Central memory CD4-positive, alpha-beta T cell (primary cell): ENCODE results near the gene P2RX6.

Experiments
- DNase-seq: peaks from one replicate; pipeline ENCODE4 v3.0.0; 2022

P2RX6 gene

DNA sequence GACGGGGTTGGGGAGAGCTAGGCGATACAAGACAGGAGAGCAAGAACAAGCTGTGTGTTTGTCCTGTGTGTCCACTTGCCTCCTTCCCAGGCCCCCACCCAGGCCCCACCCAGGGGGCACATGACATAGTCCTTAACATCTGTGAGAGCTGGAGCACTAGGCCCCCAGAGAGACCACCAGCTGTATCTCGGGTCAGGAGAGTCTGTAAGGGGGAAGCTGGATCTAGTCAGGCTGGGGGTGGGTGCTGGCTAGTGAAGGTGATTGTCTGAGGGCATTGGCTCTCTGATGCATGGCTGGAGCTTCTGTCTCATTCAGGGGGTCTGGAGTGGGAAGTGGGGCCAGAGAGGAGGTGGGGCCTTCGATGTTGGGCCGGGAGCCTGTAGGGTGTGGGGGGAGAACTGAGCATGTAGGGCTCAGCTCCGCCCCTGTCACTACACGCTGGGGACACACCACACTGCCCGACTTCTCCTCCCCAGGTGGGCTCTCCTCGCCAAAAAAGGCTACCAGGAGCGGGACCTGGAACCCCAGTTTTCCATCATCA lies 571 bp downstream of the P2RX6 start:
- DNase-seq: no peak

DNA sequence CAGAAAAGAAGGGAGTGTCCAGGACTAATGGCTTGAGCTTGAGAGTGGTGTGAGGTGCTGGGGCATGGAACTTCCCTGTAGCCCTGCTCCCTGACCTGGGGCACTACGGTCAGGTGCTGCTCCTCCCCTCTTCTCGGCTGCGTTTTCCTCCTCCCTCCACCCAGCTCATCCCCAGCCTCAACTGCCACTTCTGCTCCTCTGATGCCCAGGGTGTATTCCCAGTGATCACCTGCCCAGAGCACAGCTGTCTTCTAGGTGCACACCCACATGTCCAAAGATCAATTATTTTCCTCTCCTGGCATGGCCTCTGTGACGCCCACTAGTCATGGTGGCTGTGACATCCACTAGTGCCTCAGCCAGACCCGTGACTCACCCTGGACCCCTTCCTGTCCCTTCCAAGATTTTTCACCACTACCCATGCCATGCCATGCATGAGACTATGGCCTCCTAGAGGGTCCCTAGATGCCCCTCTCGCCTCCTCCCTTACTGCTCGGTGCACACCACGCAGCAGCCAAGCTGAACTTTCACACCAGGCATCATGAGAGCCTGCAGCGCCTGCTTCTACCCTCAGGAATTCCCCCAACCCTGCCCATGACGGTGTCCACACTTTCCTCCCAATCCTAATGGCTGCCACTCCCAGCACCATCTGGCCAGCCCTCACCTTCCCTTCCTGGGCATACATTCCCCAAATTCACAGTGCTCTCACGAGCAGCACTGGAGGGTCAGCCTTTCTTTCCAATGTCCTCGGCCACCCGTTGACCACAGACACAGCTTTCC lies 1.9 kb downstream of the P2RX6 start:
- no peak for DNase-seq

DNA sequence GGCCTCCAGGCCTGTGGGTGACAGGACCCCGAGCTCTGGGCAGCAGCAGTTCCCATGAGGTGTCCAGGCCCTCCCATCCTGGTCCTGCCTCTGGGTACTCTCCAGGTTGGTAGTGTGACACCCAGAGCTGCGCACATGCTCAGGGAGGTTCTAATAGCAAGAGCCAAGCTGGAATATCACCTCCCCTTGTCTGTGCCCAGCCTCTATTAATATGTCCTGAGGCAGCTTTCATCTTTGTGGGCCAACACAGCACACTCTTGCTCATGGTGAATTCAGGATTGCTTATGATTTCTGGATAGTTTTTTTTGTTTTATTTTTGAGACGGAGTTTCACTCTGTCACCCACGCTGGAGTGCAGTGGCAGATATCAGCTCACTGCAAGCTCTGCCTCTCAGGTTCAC lies 3.3 kb downstream of the P2RX6 start:
- DNase-seq: no peak

DNA sequence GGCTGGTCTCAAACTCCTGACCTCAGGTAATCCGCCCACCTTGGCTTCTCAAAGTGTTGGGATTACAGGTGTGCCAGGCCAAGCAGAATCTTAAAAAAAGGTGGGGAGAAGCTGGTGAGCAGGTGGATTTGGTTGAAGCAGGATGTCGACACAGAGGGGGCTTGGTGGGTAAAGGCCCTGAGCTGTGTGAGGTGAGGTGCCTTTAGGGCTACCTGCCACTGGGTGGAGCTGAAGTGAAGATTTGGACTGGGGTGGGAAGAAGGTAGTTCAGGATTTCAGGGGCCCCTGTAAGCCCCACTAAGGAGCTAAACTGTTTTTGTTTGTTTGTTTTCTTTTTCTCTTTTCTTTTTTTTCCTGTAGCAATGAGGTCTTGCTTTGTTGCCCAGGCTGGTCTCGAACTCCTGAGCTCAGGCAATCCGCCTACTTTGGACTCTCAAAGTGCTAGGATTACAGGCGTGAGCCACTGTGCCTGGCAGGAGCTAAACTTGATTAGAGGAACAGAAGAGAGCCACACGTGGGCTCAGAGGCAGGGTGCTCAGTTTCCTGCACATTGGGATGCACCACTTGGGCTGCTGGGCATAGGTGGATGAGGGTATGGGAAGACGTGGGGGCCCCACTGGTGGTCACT lies 6.0 kb downstream of the P2RX6 start:
- DNase-seq: no peak

DNA sequence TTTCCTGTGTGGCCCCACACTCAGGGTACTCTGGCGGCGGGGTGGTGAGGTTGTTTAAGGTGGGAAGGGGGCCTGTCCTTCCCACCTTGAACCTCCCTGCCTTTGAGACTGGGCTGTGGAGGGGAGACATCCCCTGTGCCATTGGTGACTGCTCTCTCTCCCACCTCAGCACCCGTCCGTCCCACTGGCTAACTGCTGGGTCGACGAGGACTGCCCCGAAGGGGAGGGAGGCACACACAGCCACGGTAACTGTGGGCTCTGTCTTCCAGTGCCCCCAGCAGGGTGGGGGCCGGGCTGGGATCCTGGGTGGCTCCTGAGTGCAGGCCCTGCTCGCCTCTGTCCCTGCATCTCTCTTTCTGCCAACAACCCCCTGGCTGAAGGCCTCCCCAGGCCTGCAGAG lies 7.5 kb downstream of the P2RX6 start:
- DNase-seq: no peak

DNA sequence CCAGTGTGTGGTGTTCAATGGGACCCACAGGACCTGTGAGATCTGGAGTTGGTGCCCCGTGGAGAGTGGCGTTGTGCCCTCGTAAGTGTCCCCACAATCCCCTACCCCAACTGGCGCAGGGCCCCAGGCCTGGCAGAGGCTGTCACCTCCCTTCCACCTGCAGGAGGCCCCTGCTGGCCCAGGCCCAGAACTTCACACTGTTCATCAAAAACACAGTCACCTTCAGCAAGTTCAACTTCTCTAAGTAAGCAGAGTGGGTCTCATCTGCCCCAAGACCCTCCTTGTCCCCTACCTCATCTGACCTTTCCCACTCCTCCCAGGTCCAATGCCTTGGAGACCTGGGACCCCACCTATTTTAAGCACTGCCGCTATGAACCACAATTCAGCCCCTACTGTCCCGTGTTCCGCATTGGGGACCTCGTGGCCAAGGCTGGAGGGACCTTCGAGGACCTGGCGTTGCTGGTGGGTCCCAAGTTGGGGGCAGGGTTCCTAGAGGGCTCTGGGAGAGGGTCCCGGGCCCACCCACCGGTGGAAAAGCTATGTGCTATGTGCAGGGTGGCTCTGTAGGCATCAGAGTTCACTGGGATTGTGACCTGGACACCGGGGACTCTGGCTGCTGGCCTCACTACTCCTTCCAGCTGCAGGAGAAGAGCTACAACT lies 8.1 kb downstream of the P2RX6 start:
- no peak for DNase-seq

DNA sequence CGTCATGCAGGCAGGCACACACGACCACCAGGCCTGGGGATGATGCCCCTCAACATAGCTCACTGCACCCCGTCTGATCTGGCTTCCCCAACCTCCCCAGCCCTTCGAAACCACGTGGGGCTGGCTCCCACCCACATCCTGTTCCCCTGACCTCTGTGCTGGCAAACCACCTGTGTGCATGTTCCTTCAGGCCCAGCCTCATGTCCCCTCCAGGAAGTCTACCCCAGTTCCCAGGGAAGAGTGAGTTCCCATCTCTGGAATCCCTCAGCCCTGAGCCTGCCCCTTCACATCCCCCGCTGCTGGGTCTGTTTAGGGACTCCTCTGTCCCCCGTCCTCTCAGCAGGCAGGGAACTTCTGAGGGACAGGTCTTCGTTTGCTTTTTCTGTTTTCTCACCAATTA lies 10.3 kb downstream of the P2RX6 start:
- no peak for DNase-seq

DNA sequence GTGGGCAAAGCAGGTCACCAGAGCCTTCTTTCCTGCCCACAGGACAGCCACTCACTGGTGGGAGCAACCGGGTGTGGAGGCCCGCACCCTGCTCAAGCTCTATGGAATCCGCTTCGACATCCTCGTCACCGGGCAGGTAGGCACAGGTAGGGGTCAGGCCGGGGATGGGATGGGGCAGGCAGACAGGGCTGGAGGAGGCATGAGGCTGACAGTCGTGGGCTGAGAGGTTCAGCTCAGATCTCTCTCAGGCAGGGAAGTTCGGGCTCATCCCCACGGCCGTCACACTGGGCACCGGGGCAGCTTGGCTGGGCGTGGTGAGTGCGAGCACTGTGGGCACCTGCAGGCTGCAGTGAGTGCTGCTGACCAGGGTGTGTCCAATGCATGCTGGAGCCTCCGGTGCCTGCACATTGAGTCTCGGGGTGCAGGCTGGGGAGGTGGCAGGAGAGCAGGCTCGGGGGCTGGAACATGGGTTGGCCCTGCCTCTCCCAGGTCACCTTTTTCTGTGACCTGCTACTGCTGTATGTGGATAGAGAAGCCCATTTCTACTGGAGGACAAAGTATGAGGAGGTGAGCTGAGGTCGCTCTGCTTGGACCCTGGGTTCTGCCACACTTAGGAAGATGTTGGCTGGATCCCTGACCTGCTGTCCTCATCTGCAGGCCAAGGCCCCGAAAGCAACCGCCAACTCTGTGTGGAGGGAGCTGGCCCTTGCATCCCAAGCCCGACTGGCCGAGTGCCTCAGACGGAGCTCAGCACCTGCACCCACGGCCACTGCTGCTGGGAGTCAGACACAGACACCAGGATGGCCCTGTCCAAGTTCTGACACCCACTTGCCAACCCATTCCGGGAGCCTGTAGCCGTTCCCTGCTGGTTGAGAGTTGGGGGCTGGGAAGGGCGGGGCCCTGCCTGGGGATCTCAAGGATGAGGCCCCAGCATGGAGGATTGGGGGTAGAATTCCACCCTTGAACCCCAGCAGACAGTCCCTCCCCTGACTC lies 11.1 kb downstream of the P2RX6 start:
- no peak for DNase-seq

DNA sequence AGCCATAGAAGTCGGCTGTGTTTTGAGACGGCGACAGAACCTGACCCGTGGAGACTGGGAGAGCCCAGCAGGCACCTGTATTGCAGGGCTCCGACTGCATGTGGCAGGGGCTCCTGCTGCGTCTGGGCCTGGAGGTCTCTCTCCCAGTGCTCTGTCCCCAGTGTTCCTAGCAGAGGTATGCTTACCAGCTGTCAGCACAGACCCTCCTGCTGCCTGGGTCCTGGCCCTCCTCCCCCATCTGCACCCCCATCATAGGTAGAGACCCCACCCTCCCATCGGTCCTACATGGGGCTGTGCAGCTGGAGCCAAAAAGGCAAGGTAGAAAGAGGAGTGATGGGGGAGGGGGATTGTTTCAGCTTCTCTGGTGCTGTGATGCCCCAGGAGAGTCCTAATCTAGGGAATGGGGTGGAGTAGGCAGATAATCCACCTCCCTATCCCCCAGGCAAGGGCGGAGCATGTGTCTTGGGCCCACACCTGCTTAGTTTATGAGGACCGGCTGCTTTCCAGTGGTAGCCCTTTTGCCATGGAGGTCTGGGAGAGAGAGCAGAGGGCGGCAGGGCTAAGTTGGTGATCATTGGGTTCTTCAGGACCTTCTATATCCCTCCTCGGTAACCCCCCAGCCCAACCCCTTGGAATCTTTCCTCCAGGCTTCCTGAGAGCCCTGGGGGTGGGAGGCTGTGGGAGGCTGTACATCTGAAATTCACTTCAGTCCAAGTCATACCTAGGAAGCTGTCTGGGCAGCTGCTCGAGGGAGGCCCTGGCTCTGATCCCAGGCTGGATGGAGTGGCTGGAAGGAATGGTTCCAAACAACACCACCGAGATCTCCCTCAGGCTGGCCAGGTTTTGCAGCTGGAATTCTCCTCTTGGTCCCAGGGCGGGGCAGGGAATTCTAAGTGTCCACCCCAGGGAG lies 12.1 kb downstream of the P2RX6 start:
- DNase-seq: no peak

DNA sequence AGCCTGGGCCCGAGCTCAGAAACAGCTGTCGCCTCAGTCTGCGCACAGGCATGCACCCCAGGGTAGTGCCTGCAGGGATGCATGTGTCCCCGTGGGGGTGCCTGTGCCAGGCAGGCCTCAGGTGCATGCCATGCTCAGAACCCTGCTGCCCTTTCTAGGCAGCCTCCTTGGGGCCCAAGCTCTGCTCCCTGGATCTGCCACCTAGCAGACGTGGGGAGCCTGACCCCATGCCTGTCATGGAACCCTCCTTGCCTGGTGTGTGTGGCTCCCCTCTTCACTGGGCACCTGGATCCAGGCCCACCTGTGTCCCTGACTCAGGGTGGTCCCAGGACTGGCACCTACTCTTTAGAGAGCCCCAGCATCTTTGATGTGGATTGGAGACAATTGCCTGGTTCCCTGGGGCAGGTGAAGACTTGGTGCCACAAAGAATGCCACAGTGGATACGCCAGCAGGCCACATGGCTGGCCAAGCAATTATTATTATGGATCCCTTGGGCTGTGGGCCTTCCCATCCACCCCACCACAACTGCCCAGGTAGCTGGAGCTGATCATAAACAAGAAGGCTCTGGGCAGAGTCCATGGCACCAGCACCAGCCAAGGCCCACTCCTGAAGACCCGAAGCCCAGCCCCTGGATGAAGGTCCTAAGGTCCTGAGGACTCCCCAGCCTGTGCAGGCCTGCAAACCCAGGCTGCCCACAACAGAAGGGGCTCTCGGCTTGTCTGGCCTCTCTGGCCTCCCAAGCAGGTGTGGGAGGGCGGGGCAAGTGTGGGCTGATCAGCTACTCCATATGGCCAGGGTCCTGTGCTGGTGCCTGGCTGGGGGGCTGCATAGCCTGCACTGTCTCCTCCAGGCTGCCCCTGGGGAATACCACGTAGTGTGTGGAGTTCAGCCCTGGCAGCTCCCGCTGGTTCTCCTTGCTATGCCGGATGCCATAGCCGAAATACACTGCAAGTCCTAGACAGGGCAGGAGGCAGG lies 13.6 kb downstream of the P2RX6 start:
- DNase-seq: no peak

DNA sequence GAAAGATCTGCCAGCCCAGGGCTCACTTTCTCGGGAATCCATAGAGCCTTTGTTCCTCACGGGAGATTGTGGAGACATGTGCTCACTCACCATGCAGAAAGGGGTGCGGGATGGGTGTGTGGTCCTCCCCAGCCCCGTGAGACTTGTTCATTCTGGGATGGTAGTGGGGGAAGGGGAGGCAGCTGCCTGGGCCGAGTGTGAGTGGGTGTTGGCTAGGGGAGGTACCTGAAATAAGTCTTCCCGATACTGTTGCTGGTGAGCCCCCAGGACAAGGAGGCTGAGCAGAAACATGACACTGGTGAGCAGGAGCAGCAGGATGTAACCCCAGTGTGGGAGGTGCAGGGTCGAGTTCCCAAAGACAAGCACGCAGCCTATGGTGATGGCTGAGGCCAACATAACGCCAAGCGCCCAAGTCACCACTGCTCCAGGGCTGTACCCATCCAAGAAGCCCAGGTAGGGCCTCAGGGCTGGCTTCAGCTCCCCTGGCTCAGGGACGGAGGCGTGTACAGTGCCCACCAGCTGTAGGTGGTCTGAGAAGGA lies 14.6 kb downstream of the P2RX6 start:
- no peak for DNase-seq

DNA sequence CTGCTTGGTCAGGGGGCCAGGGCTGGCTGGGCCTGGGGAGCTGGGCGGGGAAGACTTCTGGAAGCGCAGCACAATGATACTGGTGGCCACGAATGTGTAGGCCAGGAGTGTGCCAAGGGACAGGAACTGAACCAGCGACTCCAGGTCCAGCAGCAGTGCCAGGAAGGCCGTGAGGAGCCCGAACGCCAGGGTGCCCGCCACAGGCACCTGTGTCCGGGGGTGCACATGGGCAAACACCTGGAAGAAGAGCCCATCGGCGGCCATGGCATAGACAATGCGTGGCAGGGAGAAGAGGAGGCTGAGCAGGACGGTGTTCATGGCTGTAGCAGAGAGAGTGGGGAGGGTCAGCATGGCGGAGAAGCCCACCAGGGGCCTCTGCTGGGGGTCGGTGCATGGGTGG lies 15.1 kb downstream of the P2RX6 start:
- DNase-seq: no peak

DNA sequence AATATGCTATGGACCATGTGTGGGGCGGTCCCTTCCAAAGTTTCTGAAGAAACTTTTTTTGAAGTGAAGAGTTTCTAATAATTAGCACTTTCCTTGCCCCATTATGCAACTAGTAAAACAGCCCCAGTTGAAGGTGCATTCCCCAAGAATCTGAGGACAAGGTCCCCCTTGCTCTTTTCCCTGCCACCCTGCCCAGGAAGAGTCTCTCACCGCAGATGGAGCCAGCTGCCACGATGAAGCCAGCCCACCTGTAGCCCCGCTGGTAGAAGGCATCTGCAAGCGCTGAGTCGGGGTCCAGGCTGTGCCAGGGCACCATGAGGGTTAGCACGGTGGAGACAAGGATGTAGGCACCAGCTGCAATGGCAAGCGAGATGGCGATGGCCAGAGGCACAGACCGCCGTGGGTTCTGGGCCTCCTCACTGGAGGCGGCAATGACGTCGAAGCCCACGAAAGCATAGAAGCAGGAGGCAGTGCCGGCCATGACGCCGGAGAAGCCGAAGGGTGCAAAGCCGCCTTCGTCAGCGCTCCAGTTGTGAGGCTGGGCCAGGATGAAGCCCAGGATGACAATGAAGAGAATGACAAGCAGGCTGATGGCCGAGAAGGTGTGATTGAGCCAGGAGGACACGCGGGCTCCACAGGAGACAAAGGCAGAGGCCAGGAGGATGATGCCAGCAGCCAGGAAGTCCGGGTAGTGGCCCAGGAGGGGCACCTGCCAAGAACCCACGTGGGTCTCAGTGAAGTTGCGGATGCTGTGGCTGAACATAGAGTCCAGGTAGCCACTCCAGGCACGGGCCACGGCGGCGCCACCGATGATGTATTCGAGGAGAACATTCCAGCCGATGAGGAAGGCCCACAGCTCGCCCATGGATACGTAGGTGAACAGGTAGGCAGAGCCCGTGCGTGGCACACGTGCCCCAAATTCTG lies 15.9 kb downstream of the P2RX6 start:
- DNase-seq: no peak

DNA sequence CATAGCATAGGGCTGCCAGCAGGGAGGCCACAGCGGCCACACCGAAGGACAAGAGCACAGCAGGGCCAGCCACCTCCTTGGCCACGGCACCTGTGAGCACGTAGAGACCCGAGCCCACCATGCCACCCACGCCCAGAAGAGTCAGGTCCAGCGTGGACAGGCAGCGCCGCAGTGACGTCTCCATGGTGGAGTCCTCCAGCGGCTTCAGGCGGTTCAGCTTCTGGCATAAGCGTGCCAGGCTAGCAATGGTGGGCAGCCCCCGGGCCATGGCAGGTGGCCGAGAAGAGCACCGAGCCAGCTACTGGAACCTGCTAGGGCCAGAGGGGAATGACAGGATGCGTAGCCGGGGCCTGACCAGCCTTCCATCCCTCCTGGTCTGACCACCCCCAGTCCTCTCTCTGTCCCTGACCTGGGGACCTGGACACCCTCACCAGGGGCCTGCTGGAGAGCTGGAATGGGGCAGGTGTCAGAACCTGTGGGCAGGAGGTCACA lies 16.6 kb downstream of the P2RX6 start:
- DNase-seq: no peak

DNA sequence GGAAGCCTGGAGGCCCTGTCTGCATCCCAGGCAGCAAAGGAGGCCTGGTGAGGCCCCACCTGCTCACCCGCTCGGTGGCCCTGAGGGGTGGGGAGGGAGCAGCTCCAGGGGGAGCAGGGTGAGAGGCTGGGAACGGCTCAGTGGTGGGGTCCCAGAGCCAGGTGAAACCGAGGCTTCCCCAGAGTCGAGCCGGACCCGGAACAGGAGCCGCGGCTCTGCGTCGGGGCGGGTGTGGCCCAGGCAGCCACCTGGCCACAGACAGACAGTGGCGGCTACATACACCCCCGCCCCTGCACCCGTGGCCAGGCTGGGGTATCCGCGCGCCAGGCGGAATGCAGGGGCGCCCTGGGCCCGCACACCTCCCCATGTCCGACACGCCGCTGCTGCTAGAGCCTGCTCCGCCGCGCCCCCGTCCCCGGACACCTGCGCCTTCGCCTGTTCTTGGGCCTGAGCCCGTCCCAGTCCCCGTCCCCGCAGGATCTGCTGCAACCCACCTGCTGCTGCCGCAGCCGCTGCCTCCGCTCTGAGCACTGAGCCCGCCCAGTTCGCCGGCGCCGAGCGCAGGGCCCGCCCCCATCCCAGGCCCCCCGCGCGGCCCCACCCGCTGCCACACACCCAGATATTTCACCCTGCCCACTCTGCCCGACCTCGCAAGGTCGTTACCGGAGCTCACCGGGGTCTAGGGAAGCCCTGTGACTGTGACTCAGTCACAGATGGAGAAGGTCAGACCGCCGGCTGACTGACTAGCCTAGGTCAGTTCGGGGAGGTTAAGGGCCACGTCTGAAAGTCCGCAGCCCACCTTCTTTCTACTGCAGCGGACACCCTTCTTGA lies 17.3 kb downstream of the P2RX6 start, which contains the start of gene SLC7A4:
Gene SLC7A4 (minus strand): TSS at position 525 of the 831 bp plus-strand sequence. CDS start 749 bp downstream, outside the sequence.
- no peak for DNase-seq

DNA sequence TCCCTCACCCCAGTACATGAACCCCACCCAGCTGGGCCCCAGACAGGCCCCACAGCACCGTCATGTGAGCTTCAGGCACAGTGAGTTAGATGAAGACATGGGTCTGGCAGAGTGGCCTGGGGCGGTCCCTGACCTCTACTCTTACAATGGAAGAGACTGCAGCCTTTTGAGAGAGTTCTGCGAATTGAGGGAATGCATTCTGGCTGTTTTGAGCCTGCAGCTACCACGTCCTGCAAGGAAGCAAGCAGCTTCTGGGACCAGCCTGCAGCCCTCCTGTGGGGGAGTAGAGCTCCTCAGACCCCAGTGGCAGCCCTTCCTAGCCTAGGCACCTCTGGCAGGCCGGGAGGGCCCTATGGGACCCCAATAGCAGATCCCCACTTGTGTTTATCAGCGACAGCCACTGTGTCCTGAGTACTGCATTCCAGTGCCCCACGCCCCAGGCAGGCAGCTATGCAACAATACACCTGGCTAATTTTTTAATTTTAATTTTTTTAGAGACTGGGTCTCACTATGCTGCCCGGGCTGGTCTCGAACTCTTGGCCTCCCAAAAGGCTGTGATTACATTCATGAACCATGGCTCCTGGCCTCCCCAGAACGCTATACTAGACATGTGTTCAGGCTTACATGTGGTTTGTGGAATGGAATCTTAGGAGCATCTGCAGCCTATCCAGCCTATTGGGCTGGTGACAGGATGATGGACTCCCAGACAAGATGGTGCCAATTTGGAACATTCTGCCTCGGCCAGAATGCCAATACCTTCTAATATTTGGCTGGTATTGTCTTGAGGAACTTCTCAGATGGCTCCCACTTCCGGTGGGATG lies 18.1 kb downstream of the P2RX6 start:
- DNase-seq: no peak

DNA sequence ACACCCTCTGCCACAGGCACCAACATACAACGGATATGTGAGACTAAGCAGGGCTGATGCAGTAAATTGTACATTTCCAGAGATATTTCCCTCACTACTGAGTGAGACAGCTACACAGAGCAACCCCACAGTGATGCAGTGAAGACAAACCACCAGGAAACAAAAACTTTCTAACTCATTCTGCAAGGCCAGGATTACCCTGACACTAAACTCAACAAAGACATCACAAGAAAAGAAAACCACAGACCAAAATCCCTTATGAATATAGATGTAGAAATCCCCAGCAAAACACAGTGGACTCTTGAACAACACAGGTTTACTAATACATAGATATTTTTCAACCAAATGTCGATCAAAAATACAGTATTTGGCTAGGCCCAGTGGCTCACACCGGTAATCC lies 18.9 kb downstream of the P2RX6 start:
- no peak for DNase-seq
